GM10266 (cell line): ENCODE data around the gene EPS15.

Source experiments
- DNase-seq: peaks from one replicate; pipeline ENCODE4 v3.0.0; 2012; ENCODE audit errors: extremely low spot score
- TF ChIP-seq, protein P1 (sequence below): IDR thresholded peaks from 2 replicates; pipeline ENCODE4 v1.5.1; 2012; ENCODE audit warnings: mild to moderate bottlenecking, low read depth; ENCODE audit not compliant: control insufficient read depth, insufficient read depth; ENCODE audit errors: missing control alignments

The EPS15 gene

DNA sequence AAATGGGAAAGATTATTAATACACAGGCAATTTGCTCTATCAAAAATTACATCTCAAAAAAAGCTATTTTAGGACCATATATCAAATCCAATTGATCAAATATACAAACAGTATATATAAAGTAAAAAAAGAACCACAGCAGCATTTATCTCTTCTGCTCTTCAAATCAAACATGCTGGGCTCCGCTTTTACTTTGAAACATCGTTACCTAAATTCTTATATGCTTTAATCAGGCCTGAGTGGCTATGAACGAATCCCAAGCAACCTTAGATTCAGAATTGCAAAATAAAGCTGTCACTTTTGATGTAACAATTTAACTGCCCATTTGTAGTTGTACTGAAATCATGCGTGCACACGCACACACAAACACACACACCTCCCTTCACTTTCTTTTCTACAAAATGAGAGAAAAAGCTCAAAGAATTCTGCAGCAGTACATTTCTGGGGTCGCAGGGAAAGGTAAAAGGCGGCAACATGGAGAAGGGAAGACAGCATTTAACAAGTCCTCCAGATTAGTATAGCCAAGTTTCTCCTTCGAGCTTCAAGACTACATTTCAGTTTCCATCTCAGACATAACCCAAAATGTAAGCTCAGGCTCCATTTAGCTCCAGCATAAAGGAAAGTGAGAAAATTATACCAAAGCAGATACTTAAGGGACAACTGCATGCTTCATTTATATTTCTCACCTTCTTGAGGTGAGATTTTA is 96.5 kb downstream of the EPS15 start:
- DNase-seq = no peak

DNA sequence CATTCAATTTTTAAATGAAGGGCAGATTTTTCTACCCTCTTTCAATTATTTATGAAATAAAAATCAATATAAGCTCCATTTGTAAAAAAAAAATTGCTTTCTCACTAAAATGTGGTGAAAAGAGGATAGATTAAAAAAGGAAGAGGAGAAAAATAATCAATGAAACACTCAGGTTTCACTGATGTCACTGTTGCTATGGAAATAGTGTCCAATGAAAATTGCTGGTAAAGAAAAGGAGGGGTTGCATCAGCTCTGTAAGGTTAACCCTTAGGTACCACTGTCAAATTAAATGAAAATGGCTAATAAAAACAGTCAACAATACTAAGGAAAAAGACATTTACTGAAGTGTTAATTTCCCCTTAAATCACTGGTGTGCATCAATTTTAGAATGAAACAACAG is 97.1 kb downstream of the EPS15 start:
- peak; percentile 11 for DNase-seq
- TF ChIP-seq, protein P1, sequence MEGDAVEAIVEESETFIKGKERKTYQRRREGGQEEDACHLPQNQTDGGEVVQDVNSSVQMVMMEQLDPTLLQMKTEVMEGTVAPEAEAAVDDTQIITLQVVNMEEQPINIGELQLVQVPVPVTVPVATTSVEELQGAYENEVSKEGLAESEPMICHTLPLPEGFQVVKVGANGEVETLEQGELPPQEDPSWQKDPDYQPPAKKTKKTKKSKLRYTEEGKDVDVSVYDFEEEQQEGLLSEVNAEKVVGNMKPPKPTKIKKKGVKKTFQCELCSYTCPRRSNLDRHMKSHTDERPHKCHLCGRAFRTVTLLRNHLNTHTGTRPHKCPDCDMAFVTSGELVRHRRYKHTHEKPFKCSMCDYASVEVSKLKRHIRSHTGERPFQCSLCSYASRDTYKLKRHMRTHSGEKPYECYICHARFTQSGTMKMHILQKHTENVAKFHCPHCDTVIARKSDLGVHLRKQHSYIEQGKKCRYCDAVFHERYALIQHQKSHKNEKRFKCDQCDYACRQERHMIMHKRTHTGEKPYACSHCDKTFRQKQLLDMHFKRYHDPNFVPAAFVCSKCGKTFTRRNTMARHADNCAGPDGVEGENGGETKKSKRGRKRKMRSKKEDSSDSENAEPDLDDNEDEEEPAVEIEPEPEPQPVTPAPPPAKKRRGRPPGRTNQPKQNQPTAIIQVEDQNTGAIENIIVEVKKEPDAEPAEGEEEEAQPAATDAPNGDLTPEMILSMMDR = no peak

More for the DNA sequence above, 96.5 kb downstream of the EPS15 start:
- TF ChIP-seq, protein P1 = no peak

DNA sequence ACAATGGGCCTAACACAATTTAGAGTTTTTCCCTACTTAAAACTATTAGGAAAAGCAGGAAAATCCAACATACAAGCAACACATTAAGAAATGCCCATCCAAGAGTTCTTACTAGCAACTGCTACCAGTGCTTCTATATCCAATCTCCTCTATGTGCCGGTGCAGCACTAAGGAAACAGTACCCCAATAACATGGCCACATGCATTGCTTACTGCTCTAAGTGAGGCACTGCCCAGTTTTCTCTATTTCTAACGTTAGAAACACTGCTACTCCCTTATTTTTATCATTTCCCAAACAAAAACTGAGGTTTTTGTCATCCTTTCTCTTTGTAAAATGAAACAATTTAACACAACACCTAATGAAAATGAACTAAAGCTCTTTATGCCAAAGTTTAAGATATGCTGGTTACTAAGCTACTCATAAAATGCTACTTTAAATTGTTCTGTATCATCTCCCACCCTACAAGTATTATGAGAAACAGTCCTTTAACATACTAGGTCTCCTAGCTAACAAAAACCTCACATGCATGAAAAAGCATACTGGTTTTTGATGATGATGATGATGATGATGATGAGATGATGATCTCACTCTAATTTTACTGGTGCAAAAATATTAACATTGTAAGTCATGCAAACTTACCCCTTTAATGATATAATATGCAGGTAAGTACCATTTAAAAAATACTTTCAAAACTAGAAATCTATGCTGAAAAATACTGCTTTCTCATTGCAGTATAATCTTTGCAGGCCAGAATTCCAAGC is 98.0 kb downstream of the EPS15 start:
- no peak for DNase-seq
- TF ChIP-seq, protein P1 = no peak

DNA sequence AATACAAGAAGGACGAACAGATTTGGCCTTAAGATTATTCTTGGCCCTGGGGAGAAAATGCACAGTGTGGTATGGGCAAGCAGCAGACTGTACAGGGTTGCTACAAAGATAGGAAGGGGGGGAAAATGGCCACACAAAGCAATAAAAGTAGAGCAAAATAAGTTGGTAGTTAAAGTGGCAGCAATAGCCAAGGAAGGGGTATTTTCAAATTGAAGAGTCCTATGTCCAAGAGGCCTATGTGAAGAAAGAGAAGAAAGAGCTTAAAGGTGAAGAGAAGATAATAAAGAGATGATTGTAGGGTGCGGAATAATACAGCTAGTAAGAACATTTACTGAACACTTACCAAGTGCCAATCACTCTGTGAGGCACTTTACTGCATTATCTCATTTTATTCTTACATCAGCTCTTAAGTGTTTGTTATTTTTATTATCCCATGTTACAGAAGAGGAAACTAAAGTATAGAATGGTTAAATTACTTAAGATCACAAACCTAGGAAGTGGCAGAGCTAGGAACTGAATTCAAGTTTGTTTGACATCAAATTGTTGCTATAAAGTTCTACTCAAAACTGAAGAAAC is 100.6 kb downstream of the EPS15 start:
- TF ChIP-seq, protein P1 = no peak
- DNase-seq = no peak

DNA sequence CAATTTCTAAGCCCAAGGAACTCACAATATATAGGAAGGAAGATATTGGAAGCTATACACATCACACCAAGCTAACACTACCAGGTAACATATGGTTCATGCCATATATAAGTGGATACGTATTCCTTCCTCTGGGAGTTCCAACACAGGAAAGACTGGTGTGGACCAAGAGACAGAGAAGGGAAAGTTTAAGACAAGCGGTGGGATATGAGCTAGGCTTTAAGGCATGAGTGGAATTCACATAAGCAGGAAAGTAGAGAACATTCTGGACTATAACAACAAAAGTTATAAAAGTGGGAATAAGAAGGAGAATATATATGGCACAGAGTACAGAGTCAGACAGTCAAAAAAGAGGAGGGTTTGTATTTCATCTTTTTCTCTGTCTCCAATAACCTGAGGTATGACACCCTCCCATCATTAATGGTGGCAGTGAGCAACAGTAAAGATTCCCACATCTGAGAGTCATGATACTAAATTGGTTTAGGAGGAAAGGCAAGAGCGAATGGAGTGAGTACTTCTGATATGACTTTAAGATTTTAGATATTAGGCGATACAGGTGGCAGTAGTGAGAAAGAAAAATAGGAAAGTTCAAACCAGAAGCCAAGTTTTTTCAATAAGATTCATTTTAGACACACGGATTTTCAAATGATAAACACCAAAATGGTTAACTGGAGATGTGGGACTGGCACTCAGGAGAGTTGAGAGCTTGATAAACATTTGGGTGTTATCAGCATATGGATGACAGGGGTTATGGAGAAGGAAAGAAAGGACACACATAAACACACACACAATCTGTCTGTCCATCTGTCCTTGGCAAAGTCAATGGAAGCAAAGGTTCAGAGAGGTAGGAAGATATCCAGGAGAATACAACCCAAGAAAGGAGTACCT is 101.3 kb downstream of the EPS15 start:
- no peak for DNase-seq

DNA sequence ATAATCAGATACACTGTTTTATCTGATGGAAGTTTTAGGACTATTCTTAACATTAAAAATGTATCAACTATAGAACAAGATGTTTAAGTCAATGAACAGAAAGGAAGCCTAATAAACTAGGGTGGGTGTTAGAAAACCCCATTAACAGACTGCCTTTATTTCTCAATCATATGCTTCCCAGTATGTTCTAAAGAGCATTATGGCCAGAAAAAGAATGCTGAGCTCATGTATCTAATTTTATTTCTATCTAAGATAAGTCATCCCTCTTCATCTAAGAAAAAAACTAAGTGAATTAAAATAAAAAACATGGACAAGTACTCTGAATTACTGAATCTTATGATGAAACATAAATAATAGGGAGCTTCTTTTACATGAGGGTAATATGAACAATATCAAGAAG is 102.2 kb downstream of the EPS15 start:
- no peak for DNase-seq
- TF ChIP-seq, protein P1 = no peak

More for the DNA sequence above, 101.3 kb downstream of the EPS15 start:
- TF ChIP-seq, protein P1 = no peak
